Kidney epithelial cell (primary cell): ENCODE measurements around the gene WDR46. TPM values are rescaled to one million over a fixed set of nuclear protein-coding genes. Genes with fewer than 3 reads are reported as not detected.

Experiments
- DNase-seq: peaks from one replicate; pipeline ENCODE4 v3.0.0-alpha.2; 2010; ENCODE audit warnings: low read depth
- H3K27me3 ChIP-seq: 2 replicates; pipeline ENCODE4 v1.6.0; 2011; ENCODE audit warnings: low read length; ENCODE audit not compliant: control insufficient read depth, insufficient read depth
- H3K36me3 ChIP-seq: 2 replicates; pipeline ENCODE4 v1.5.1; 2011; ENCODE audit warnings: low read length; ENCODE audit not compliant: control insufficient read depth, insufficient read depth
- H3K4me3 ChIP-seq: 2 replicates; pipeline ENCODE4 v1.5.1; 2011; ENCODE audit warnings: low read depth, mild to moderate bottlenecking, control low read depth, low read length
- CTCF ChIP-seq: IDR thresholded peaks from 2 replicates; pipeline ENCODE4 v1.5.1; 2011; ENCODE audit warnings: mild to moderate bottlenecking, moderate library complexity, low read length, control low read depth, inconsistent platforms; ENCODE audit not compliant: insufficient read depth, poor library complexity, severe bottlenecking
- total RNA-seq: library from RNA; depleted of rRNA; stranded (reverse); fragments of >200 nt; gene quantifications from 2 replicates; pipeline ENCODE4 v1.2.3, GENCODE V29; 2015

The WDR46 gene
- total RNA-seq, 1 donor from 2014 or later = 53.2 TPM

DNA sequence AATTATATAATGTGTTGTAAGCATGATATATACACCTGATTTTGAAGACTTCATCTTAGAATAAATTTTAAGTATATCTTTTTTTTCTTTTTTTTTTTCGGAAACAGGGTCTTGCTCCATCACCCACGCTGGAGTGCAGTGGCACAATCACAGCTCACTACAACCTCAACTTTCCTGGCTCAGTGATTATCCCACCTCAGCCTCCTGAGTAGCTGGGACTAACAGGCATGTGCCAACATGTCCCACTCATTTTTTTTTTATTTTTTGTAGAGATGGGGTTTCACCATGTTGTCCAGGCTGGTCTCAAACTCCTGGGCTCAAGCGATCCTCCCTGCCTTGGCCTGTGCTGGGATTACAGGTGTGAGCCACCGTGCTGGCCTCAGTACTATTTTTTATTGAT is 34.4 kb downstream of the WDR46 start:
- Histone ChIP-seq H3K4me3 (no peak overlapping the region), H3K27me3 (no peaks in the 10 kb centered on the region), H3K36me3 (no peaks in the 10 kb centered on the region)
- no peak for TF ChIP-seq CTCF
- no peak for DNase-seq

DNA sequence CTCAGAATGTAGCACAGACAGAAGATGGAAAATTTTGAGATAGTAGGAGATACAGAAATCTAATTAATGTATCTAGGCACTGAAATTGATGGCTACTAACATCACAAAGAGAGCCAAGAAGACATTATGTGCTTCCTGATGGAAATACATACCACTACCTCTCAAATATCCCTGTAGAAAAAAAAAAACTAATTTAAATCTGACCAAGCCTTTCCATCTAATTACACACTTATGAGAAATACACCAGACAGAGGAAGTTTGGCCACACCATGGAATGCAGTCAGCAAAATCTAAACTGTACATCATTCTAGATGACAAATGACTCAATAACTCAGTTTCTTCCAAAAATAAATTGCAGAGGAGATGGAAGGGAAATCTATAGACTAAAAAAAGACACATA is 36.3 kb downstream of the WDR46 start:
- no peak for TF ChIP-seq CTCF
- no peaks in the 10 kb centered on the region for H3K36me3 ChIP-seq
- H3K27me3 ChIP-seq = no peaks in the 10 kb centered on the region
- no peak for DNase-seq
- H3K4me3 ChIP-seq = no peak overlapping the region

GRCh38 chr6:33251395-33252012 is 37.5 kb downstream of the WDR46 start:
- Histone ChIP-seq H3K36me3 (no peaks in the 10 kb centered on the region), H3K27me3 (no peaks in the 10 kb centered on the region), H3K4me3 (no peak overlapping the region)
- DNase-seq = no peak
- no peak for TF ChIP-seq CTCF

DNA sequence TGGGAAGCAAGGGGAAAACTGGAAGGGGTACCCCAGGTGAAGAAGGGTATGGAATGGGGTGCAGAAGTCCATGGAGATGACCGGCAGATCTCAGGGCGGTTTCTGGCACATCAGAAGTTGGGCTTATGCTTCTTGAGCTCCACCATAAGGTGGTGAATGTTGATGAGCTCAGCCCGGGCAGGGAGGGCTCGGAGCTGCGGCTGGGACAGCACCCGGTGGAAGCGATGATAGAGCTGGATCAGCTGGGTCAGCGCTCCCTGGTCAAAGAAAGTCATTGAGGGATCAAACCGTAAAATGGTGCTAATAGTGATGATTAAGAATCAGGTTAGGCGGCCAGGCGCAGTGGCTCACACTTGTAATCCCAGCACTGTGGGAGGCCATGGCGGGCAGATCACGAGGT is 38.3 kb downstream of the WDR46 start:
- Histone ChIP-seq H3K4me3 (no peak overlapping the region), H3K27me3 (no peaks in the 10 kb centered on the region), H3K36me3 (no peaks in the 10 kb centered on the region)
- DNase-seq = no peak
- TF ChIP-seq CTCF = no peak

- H3K4me3 ChIP-seq = peak overlapping the region; percentile 49
- H3K27me3 ChIP-seq = no peaks in the 10 kb centered on the region
- no peaks in the 10 kb centered on the region for H3K36me3 ChIP-seq
- no peak for TF ChIP-seq CTCF
- peak; percentile 62 for DNase-seq
Observed at GRCh38 chr6:33249732-33250630, 39.1 kb downstream of the WDR46 start.
